ENCODE results near the gene SLC15A3. TPM values are rescaled to one million over a fixed set of nuclear protein-coding genes. Genes with fewer than 3 reads are reported as not detected.
"Not testable (repeated sequence)": the region's sequence is repeated elsewhere in the genome, so short reads cannot be mapped to it uniquely, and the experiment has no call there.

SLC15A3 gene
- total RNA-seq, 6 donors from 2014 or later, result 29.5 to 186 (median 115) TPM

DNA sequence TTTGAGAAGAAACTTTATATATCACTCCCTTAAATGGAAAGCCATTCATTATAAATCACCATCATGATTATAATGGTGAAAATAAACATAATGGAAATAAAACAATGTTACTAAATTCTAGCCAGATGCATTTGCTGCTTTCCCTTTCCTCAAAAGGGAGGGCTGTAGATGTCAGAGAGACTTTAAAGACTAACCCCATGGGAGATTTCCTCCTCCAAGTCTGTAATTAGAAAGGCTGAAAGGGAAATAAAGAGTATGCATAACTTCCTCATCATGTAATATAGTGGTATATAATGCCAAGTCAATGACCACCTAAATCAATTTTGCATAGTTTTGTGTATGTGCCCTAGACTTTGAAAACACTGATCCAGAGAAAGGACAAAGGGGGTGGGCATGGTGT lies 25.9 kb upstream of the SLC15A3 start:
- no peak for DNase-seq
- no peak for TF ChIP-seq POLR2AphosphoS5 (IDR thresholded peaks at IDR 0.05)
- no peak for TF ChIP-seq POLR2A (IDR thresholded peaks at IDR 0.05)
- TF ChIP-seq EP300 (IDR thresholded peaks at IDR 0.05), result no peak
- TF ChIP-seq, protein P1, sequence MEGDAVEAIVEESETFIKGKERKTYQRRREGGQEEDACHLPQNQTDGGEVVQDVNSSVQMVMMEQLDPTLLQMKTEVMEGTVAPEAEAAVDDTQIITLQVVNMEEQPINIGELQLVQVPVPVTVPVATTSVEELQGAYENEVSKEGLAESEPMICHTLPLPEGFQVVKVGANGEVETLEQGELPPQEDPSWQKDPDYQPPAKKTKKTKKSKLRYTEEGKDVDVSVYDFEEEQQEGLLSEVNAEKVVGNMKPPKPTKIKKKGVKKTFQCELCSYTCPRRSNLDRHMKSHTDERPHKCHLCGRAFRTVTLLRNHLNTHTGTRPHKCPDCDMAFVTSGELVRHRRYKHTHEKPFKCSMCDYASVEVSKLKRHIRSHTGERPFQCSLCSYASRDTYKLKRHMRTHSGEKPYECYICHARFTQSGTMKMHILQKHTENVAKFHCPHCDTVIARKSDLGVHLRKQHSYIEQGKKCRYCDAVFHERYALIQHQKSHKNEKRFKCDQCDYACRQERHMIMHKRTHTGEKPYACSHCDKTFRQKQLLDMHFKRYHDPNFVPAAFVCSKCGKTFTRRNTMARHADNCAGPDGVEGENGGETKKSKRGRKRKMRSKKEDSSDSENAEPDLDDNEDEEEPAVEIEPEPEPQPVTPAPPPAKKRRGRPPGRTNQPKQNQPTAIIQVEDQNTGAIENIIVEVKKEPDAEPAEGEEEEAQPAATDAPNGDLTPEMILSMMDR (IDR thresholded peaks at IDR 0.05), result no peak
- no peaks in the 10 kb centered on the region for H3K36me3 ChIP-seq

DNA sequence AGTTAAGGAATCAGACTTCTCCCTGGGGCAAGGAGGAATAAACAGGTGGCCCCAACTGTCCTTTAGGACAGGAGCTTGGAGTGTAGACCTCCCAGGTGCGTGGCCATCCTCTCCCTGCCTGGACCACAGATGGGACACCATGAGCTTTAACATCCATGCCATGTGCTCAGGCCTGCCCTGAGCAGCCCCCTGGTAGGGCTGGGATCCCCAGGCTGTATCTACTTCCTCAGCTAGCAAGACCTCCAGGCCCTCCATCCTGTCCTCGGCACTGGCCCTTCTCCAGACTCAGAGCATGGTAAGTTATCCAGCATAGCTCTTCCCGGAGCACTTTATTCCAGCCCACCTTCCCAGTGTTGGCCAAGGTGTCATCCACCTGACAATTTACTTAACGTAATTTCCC lies 25.2 kb upstream of the SLC15A3 start:
- TF ChIP-seq POLR2A (IDR thresholded peaks at IDR 0.05) (no peak), POLR2AphosphoS5 (IDR thresholded peaks at IDR 0.05) (no peak)
- no peak for DNase-seq
- Histone ChIP-seq H3K9me3 (no peaks in the 10 kb centered on the region), H3K27ac (no peak overlapping the region), H3K4me1 (no peaks in the 10 kb centered on the region), H3K36me3 (no peaks in the 10 kb centered on the region), H3K4me3 (no peak overlapping the region), H3K27me3 (no peaks in the 10 kb centered on the region)
- ATAC-seq (ENCODE audit: low FRiP score in 2 of 2), result no peak
- 86 to 89% methylated on average over 4 of the region's 4 CpGs for WGBS, 2 donors

More for the DNA sequence above, 25.9 kb upstream of the SLC15A3 start:
- Histone ChIP-seq H3K9me3 (no peaks in the 10 kb centered on the region), H3K27ac (no peak overlapping the region), H3K4me1 (no peaks in the 10 kb centered on the region), H3K4me3 (no peak overlapping the region), H3K27me3 (no peaks in the 10 kb centered on the region)
- no peak for ATAC-seq (ENCODE audit: low FRiP score in 2 of 2)

DNA sequence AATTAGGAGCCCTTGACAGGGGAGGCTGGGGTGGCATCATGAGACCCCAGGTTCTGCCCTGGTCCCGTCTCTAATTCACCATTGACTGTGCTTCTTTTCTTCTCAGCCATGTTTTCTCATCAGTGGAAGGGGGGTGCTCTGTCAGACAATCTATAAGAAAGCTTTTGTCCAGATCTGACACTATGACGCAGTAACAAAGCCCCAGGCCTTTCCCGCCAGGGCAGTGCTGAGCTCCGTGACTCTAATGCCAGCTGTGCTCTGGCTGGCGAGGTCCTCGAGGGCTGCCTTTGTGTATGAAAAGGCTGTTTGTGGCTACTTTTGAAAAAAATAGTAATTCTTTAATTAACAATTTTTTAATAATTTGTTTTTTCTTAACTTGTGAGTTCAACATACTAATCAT lies 22.8 kb upstream of the SLC15A3 start:
- no peak for DNase-seq
- H3K4me1 ChIP-seq, result peaks cover 0 to 7% (median 2%) of the 10 kb centered on the region in 4 donors
- H3K9me3 ChIP-seq, result no peaks in the 10 kb centered on the region
- no peaks in the 10 kb centered on the region for H3K27me3 ChIP-seq
- H3K27ac ChIP-seq, result no peak overlapping the region
- no peak for ATAC-seq (ENCODE audit: low FRiP score in 2 of 2)
- WGBS, 2 donors, result 97% methylated on average over 6 of the region's 6 CpGs
- H3K36me3 ChIP-seq, result no peaks in the 10 kb centered on the region
- H3K4me3 ChIP-seq, result no peak overlapping the region
- TF ChIP-seq, protein P1 (IDR thresholded peaks at IDR 0.05), result no peak
- TF ChIP-seq POLR2A (IDR thresholded peaks at IDR 0.05), result no peak
- no peak for TF ChIP-seq POLR2AphosphoS5 (IDR thresholded peaks at IDR 0.05)
- no peak for TF ChIP-seq EP300 (IDR thresholded peaks at IDR 0.05)

DNA sequence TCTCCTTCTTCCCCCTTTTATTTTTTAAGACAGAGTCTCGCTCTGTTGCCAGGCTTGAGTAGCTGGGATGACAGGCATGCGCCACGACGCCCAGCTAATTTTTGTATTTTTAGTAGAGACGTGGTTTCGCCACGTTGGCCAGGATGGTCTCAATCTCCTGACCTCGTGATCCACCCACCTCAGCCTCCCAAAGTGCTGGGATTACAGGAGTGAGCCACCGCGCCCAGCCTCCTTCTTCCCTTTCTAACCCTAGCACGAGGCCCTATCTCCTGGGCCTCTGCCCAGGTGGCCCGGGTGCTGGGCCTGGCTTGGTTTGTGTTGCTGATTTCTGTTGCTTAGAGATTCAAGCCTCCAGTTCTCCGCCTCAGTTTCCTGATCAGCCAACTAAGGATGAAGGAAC lies 22.3 kb upstream of the SLC15A3 start:
- H3K27ac ChIP-seq; H3K9me3 ChIP-seq; ATAC-seq (ENCODE audit: low FRiP score in 2 of 2); H3K4me1 ChIP-seq; H3K36me3 ChIP-seq; DNase-seq; H3K27me3 ChIP-seq; H3K4me3 ChIP-seq: not testable (repeated sequence)
- 86 to 94% methylated on average over 13 of the region's 13 CpGs for WGBS, 2 donors

DNA sequence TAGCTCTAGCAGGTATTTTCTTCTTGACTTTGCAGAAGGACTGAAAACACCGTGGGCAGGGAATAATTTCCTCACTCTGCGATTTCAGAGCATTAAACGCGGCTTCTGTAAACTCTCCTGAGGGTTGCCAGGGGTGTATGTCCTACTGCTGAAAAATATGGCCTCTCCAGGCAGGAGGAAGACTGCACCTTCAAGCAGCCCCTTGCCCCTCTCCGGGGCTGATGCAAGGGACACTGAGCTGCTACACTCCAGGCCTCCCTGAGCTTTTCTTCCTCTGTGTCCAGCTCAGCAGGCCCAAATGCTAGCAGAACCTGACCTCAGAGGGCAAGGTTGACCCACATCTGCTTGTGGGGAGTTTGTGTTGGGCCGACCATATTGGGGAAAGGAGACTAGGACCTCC lies 21.7 kb upstream of the SLC15A3 start:
- H3K36me3 ChIP-seq, result no peaks in the 10 kb centered on the region
- peak overlapping the region in 1 of 4 donors; percentile 10 for H3K27ac ChIP-seq
- 82 to 91% methylated on average over 6 of the region's 6 CpGs for WGBS, 2 donors
- DNase-seq (no peak), ATAC-seq (ENCODE audit: low FRiP score in 2 of 2) (no peak)
- H3K9me3 ChIP-seq, result no peaks in the 10 kb centered on the region
- H3K4me1 ChIP-seq, result peaks cover 0 to 7% (median 2%) of the 10 kb centered on the region in 4 donors
- H3K4me3 ChIP-seq, result no peak overlapping the region
- no peaks in the 10 kb centered on the region for H3K27me3 ChIP-seq
- TF ChIP-seq EP300 (IDR thresholded peaks at IDR 0.05) (no peak), POLR2AphosphoS5 (IDR thresholded peaks at IDR 0.05) (no peak)

DNA sequence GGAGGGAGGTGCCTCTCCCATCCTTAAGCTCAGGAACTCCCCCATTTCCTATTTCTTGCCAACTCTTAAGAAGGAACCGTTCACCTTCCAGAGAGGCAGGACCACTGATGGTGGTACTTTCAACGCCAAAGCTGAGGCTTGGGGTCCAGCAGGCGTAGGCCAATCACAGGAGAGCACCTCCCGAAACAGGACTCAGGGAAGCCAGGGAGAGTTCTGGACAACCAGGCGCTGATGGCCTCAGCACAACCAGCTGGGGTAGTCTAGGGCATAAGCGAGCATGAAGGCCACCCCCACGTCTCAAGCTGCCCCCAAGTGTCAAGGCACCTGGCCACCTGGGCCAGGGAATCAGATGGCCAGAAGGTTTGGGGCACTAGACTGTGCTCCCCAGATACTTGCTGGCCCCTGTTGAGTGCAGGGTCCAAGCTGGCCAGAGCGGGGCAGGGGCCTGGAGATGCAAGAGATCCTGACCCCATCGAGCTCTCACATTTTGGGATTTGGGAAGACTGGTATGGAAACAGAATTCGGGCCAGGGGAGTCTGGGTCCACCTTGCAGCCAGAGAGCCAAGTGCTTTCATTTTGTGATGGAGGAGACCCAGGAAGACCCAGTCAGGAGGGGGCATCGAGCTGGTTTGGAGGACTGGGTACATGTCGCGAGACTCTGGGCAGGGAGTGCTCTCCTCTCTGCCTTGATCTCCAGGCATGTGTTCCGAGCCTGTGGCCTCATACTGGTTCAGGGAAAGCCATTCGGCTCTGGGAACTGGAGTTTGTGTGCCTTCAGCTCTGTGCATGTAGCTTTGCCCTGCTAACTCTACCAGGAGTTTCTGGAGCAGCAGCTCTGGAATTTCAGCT lies 20.4 kb upstream of the SLC15A3 start:
- Histone ChIP-seq H3K27me3 (no peaks in the 10 kb centered on the region), H3K27ac (peak overlapping the region in 2 of 4 donors; percentile 66 to 72), H3K4me1 (peaks cover 0 to 7% (median 2%) of the 10 kb centered on the region in 4 donors), H3K36me3 (no peaks in the 10 kb centered on the region), H3K9me3 (peaks cover 0 to 4% (median 0%) of the 10 kb centered on the region in 4 donors), H3K4me3 (peak overlapping the region in 3 of 4 donors; percentile 23 to 36 (median 34))
- TF ChIP-seq POLR2AphosphoS5 (IDR thresholded peaks at IDR 0.05) (no peak), EP300 (IDR thresholded peaks at IDR 0.05) (no peak)
- no peak for ATAC-seq (ENCODE audit: low FRiP score in 2 of 2)
- DNase-seq, result no peak
- WGBS, 2 donors, result 77 to 85% methylated on average over 9 to 15 of the region's 15 CpGs
